GM12878 (cell line): ENCODE measurements around the gene OR2A42. TPM values are rescaled to one million over a fixed set of nuclear protein-coding genes. Genes with fewer than 3 reads are reported as not detected.
"Not testable (repeated sequence)": the region's sequence is repeated elsewhere in the genome, so short reads cannot be mapped to it uniquely, and the experiment has no call there.

Experiments used
- ATAC-seq: fragments of 200-7000 bp; cut with Tn5 transposase; 3 replicates; pipeline ENCODE4 v1.9.1; 2020; ENCODE audit warnings: mild to moderate bottlenecking, moderate library complexity
- Bru-seq: library from RNA; stranded (reverse); fragments of 400-500 nt; gene quantifications from one replicate; lab custom pipeline; 2021; lab: Mats Ljungman, UMichigan
- BruChase-seq, 2 experiments: library from RNA; stranded (reverse); fragments of 400-500 nt; gene quantifications; one replicate each; lab custom pipeline; 2021; lab: Mats Ljungman, UMichigan
- BruUV-seq: library from RNA; stranded (reverse); fragments of 400-500 nt; replicated peaks from 2 replicates; lab custom pipeline; 2021; lab: Mats Ljungman, UMichigan
- CTCF ChIA-PET: fragments of 300-600 bp; sonication (Branson Sonifier 250); formaldehyde crosslinking; extraction: SDS; loops from one replicate; lab custom pipeline; 2021; ENCODE audit warnings: inconsistent platforms; lab: Yijun Ruan, JAX
- POLR2A ChIA-PET: fragments of 350-600 bp; formaldehyde crosslinking; extraction: SDS; loops from one replicate; lab custom pipeline; 2021; ENCODE audit warnings: inconsistent platforms; lab: Charles Lee
- RAD21 ChIA-PET: fragments of 300-600 bp; sonication (Branson Sonifier 250); formaldehyde crosslinking; loops from one replicate; lab custom pipeline; 2023; ENCODE audit warnings: antibody characterized with exemption; ENCODE audit not compliant: unreplicated experiment; lab: Charles Lee
- SMC1A ChIA-PET: fragments of 300-600 bp; sonication (Branson Sonifier 250); formaldehyde crosslinking; loops from one replicate; lab custom pipeline; 2023; ENCODE audit not compliant: unreplicated experiment, uncharacterized antibody; lab: Charles Lee
- DNase-seq: peaks from one replicate; pipeline ENCODE4 v3.0.0-alpha.2; 2011; ENCODE audit warnings: low read depth, low spot score
- FAIRE-seq: peaks from 3 replicates; lab custom pipeline; 2011; peaks lifted over from hg19 to GRCh38; lab: Jason Lieb, UNC
- H2AFZ ChIP-seq: 2 replicates; pipeline ENCODE4 v1.6.0; 2011; ENCODE audit warnings: low read depth, low read length, control low read depth; ENCODE audit not compliant: control insufficient read depth
- H3K27ac ChIP-seq: 2 replicates; pipeline ENCODE4 v1.5.1; 2011; ENCODE audit warnings: control low read depth; ENCODE audit not compliant: control insufficient read depth, insufficient read depth
- H3K27me3 ChIP-seq, 2 experiments: replicated peaks in 1 of 2; 2 replicates each; pipeline versions ENCODE4 v1.6.0 to v1.6.1; 2011; ENCODE audit warnings: low read length in 1 of 2; ENCODE audit not compliant: control insufficient read depth in 2 of 2, insufficient read depth in 2 of 2
- H3K36me3 ChIP-seq, 2 experiments: 2 replicates each; pipeline ENCODE4 v1.5.1; 2011; ENCODE audit warnings: low read length in 1 of 2; ENCODE audit not compliant: control insufficient read depth in 2 of 2, insufficient read depth in 2 of 2
- H3K4me1 ChIP-seq: 2 replicates; pipeline ENCODE4 v1.6.1; 2011; ENCODE audit warnings: mild to moderate bottlenecking, low read length, moderate library complexity, mixed read lengths; ENCODE audit not compliant: control insufficient read depth, insufficient read depth
- H3K4me2 ChIP-seq: 2 replicates; pipeline ENCODE4 v1.6.0; 2011; ENCODE audit warnings: control low read depth; ENCODE audit not compliant: control insufficient read depth, insufficient read depth
- H3K4me3 ChIP-seq: fragments of 200-600 bp; sonication (generic); 2 replicates; pipeline ENCODE4 v1.5.1; 2016
- H3K79me2 ChIP-seq: 2 replicates; pipeline ENCODE4 v1.6.0; 2011; ENCODE audit warnings: low read length; ENCODE audit not compliant: control insufficient read depth, insufficient read depth
- H3K9ac ChIP-seq: 2 replicates; pipeline ENCODE4 v1.8.0; 2011; ENCODE audit warnings: low read length, control low read depth, mixed read lengths; ENCODE audit not compliant: control insufficient read depth, insufficient read depth
- H3K9me3 ChIP-seq: replicated peaks from 3 replicates; pipeline ENCODE4 v1.5.1; 2011; ENCODE audit warnings: mild to moderate bottlenecking, low read length; ENCODE audit not compliant: control insufficient read depth, insufficient read depth
- H4K20me1 ChIP-seq: 2 replicates; pipeline ENCODE4 v1.6.0; 2011; ENCODE audit not compliant: control insufficient read depth, insufficient read depth
- WGBS: methylation state at CpG from one replicate; pipeline ENCODE4 v1.1.6; 2016; ENCODE audit warnings: low lambda C conversion rate; ENCODE audit not compliant: insufficient replicate concordance, insufficient coverage; ENCODE audit errors: missing lambda C conversion rate; 5-methylcytosine and 5-hydroxymethylcytosine counted together
- in situ Hi-C: fragments of 300-500 bp; cut with MboI; formaldehyde crosslinking; loops from 9 replicates; pipeline ENCODE4 v1.14.3; 2018; ENCODE audit warnings: mixed read lengths
- intact Hi-C: fragments of 100-400 bp; cut with micrococcal nuclease; formaldehyde crosslinking; loops from one replicate; pipeline ENCODE4 v1.14.2; 2022; ENCODE audit not compliant: unreplicated experiment
- long read RNA-seq, 2 experiments: library from polyadenylated mRNA; unstranded; transcript quantifications; one replicate each; pipeline ENCODE4 v2.0.0, GENCODE V29; 2019 to 2020
- polyA minus RNA-seq, 3 experiments: library from RNA; depleted of rRNA, polyadenylated mRNA; stranded (reverse); fragments of >200 nt; gene quantifications; 2 replicates each; pipeline ENCODE4 v1.2.3, GENCODE V29; 2011
- polyA plus RNA-seq, 11 experiments: library from polyadenylated mRNA; depleted of rRNA in 4 of 11; unstranded in 6 of 11; stranded (reverse) in 5 of 11; fragments of >200 nt; fragmentation: Nextera tagmentation in 4 of 11; fragmentation: Illumina TruSeq in 1 of 11; extraction: Ambion mirVana in 4 of 11; extraction: Trizol in 1 of 11; gene quantifications; 1 replicate in 1 of 11; 2 replicates in 10 of 11; pipeline versions ENCODE4 v1.2.1 to v1.2.3, GENCODE V29; 2011 to 2016; ENCODE audit warnings: inconsistent platforms in 2 of 11, missing spikeins in 2 of 11, low read depth in 1 of 11
- total RNA-seq, 4 experiments: library from RNA; depleted of rRNA in 3 of 4; stranded (reverse); fragments of >200 nt in 3 of 4; fragmentation: Illumina TruSeq in 1 of 4; extraction: Trizol in 1 of 4; gene quantifications; 2 replicates each; pipeline versions ENCODE4 v1.2.1 to v1.2.3, GENCODE V29; 2013 to 2021

OR2A42 gene, protein sequence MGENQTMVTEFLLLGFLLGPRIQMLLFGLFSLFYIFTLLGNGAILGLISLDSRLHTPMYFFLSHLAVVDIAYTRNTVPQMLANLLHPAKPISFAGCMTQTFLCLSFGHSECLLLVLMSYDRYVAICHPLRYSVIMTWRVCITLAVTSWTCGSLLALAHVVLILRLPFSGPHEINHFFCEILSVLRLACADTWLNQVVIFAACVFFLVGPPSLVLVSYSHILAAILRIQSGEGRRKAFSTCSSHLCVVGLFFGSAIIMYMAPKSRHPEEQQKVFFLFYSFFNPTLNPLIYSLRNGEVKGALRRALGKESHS
- 0.06 and 0.12 TPM in 2 replicates for total RNA-seq (2013; cell fraction: nucleolus; rRNA removed)
- total RNA-seq (2014; rRNA removed), result under 0.01 TPM in 1 of 2 replicates, not detected in the other
- 0.05 TPM in 1 of 2 replicates, not detected in the other for total RNA-seq (2014; rRNA removed; fragmentation: Illumina TruSeq; extraction: Trizol)
- not detected in 2 replicates for total RNA-seq (2021)
- polyA plus RNA-seq (2011; ENCODE audit: low read depth), result not detected
- not detected in 2 replicates for polyA plus RNA-seq (2011; rRNA removed)
- not detected in 2 replicates for polyA plus RNA-seq (2011; cell fraction: cytosol; rRNA removed)
- not detected in 2 replicates for polyA plus RNA-seq (2011; cell fraction: nucleus; rRNA removed)
- polyA plus RNA-seq (2012), result 0.13 and 0.14 TPM in 2 replicates
- 0.04 TPM in 1 of 2 replicates, not detected in the other for polyA plus RNA-seq (2014; fragmentation: Illumina TruSeq; extraction: Trizol)
- polyA plus RNA-seq (2014; fragmentation: Nextera tagmentation; extraction: Ambion mirVana), result under 1 TPM; 0.02 to 0.06 TPM
- not detected in 2 replicates for polyA plus RNA-seq (2014; rRNA removed)
- polyA plus RNA-seq (2016; fragmentation: Nextera tagmentation; extraction: Ambion mirVana), result under 1 TPM; 0.32 to 0.42 TPM
- polyA minus RNA-seq (2011; rRNA and poly(A)+ RNA removed), result not detected in 2 replicates
- polyA minus RNA-seq (2011; cell fraction: cytosol; rRNA and poly(A)+ RNA removed), result not detected in 2 replicates
- not detected in 2 replicates for polyA minus RNA-seq (2011; cell fraction: nucleus; rRNA and poly(A)+ RNA removed)
- Bru-seq, nascent RNA, result percentile 9 among the genes with signal in this experiment
- BruChase-seq, experiment 1, labeled RNA remaining after a 6-hour chase, result not detected
- not detected for BruChase-seq, experiment 2, labeled RNA remaining after a 2-hour chase
- long read RNA-seq, experiment 1, result 0 reads
- long read RNA-seq, experiment 2, result 0 reads

DNA sequence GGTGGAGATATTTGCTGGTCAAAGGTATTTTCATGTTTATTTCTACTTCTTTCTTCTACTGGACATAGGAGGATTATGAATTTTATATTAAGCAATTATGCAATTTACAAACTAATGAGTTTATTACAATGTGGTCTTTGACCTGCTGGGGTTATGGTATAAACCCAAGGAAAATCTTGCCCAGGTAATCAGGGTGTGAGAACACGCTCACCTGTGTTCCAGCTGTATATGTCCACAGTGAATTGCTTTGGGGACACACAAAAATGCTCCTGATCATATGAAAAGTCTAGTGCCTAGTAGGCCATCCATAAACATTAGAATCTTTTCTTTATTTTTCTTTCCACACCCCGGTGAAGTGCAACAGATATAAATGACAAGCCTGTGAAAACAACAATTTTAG lies at the start of gene OR2A42:
TSS of gene OR2A42 (minus strand) at position 241 of the 400 bp plus-strand sequence. CDS start 6,762 bp downstream, outside the sequence.
- SMC1A ChIA-PET, BruUV-seq, H3K27ac ChIP-seq, ATAC-seq, DNase-seq, H3K27me3 ChIP-seq, H4K20me1 ChIP-seq, H3K4me1 ChIP-seq, H3K4me2 ChIP-seq, in situ Hi-C loops, intact Hi-C loops, FAIRE-seq, CTCF ChIA-PET, H2AFZ ChIP-seq, H3K36me3 ChIP-seq, POLR2A ChIA-PET, RAD21 ChIA-PET, H3K79me2 ChIP-seq, H3K9ac ChIP-seq, H3K9me3 ChIP-seq, H3K4me3 ChIP-seq: not testable (repeated sequence)
- 73% methylated on average over 1 of the region's 2 CpGs for WGBS

DNA sequence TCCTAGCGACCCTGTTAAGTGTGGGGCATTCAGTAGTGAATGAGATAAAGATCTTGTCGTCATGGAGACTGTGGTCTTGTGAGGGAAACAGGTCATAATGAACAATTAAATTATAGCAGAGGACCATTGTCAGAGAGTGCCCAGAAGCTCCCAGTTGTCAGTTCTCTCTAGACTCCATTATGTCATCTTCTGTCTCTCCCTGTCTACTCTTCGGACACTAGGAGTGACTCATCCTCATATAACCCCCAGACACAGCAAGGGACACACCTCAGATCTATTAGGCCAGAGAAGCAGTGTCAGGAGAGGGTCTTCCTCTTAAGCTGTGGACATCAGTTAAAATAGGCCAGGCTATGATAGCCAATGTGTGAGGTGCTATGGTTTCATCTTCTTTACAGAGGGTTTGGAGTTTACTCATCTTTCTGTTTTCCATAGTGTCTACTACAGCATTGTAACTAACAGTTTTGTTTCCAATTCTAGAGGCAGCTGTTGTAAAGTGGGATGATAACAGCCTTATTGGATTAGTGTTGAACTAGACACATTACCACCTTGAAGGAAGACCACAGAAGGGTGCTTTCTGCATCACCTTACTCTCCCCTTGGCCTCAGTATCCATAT lies 47.9 kb upstream of the OR2A42 start:
- BruUV-seq, H3K9ac ChIP-seq, RAD21 ChIA-PET, POLR2A ChIA-PET, H3K4me1 ChIP-seq, ATAC-seq, H3K27ac ChIP-seq, SMC1A ChIA-PET, CTCF ChIA-PET, H3K79me2 ChIP-seq, H2AFZ ChIP-seq, H3K4me2 ChIP-seq, H3K4me3 ChIP-seq, H3K27me3 ChIP-seq, H3K36me3 ChIP-seq, H3K9me3 ChIP-seq, FAIRE-seq, DNase-seq, in situ Hi-C loops, H4K20me1 ChIP-seq, intact Hi-C loops: not testable (repeated sequence)
- no CpG with 5 or more reads among the region's 3 CpGs for WGBS

DNA sequence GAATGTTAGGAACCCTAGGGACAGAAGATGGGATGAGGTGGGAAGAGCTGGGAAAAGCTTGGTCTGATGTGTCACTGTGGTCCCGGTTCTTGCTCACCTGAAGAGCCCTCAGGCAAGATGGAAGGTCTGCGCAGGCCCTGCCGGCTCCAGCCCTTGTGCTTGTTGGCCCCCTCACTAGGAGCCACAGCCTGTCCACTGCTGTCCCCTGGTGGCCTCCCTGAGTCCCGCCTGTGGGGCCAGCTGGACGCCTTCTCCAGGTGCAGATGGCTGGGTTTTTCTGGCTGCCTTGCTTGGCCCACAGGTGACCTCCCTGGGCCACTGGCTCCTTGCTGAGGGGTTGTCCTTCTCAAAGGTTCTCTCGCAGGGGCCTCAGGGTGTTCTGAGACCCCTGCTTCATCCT lies 44.3 kb upstream of the OR2A42 start:
- BruUV-seq, H3K36me3 ChIP-seq, POLR2A ChIA-PET, H3K79me2 ChIP-seq, H3K4me1 ChIP-seq, RAD21 ChIA-PET, H3K9ac ChIP-seq, CTCF ChIA-PET, FAIRE-seq, SMC1A ChIA-PET, H3K4me2 ChIP-seq, in situ Hi-C loops, H3K27ac ChIP-seq, H4K20me1 ChIP-seq, H2AFZ ChIP-seq, H3K27me3 ChIP-seq, H3K9me3 ChIP-seq, intact Hi-C loops, H3K4me3 ChIP-seq, DNase-seq: not testable (repeated sequence)
- WGBS, result no CpG with 5 or more reads among the region's 6 CpGs
- ATAC-seq, result peak; percentile 38
